Heart left ventricle (tissue), 13 donors: Measurements from ENCODE around the gene NEU1.

Source experiments
- CTCF ChIP-seq, 12 donors: fragments of 200-600 bp; sonication (generic) in 4 of 12; IDR thresholded peaks; one replicate each; pipeline versions ENCODE4 v1.5.0 to v1.8.0; 2018 to 2022; ENCODE audit warnings: antibody characterized with exemption in 12 of 12, mild to moderate bottlenecking in 5 of 12
- POLR2A ChIP-seq, 2 donors: fragments of 450-650 bp; IDR thresholded peaks; one replicate each; pipeline ENCODE4 v1.6.1; 2017; ENCODE audit warnings: antibody characterized with exemption in 2 of 2, mild to moderate bottlenecking in 2 of 2, moderate library complexity in 2 of 2
- donor health status: ischemic (EF 13 %, LVEDD 7.1; RV severe dilation, severe dysfunction).
- donor health status: DM: no; HTN: yes; CAD: no.
- donor health status: DM: no; HTN: no; CAD: no.
- donor health status: ischemic (EF 25% LVEDD 6.9; RV normal size, moderate dysfunction).
- donor health status: ischemic (EF 25% LVEDD 5.7; RV mildly dilated, moderate dysfunction).
- donor health status: ischemic (EF 35%, LVEDD 5.7; RV mildly dilated, moderate dysfunction).
- donor health status: nonischemic (EF 11% LVEDD 7.7; RV severe dilation, severe dysfunction).
- donor health status: DM: yes; HTN: yes; CAD: no.
- donor health status: PGD.
- donor health status: ischemic (EF 29% LVEDD 5.4; RV normal size, mild dysfunction).
- donor health status: nonischemic (EF 23%, LVEDD 6.1; RV moderate dilation, normal function).

GRCh38 chr6:31879901-31880300 is 17.3 kb upstream of the NEU1 start:
- TF ChIP-seq CTCF (IDR thresholded peaks at IDR 0.05) (no peak), POLR2A (IDR thresholded peaks at IDR 0.05) (no peak)
